ENCODE results near the gene CRIP1. TPM values are rescaled to one million over a fixed set of nuclear protein-coding genes. Genes with fewer than 3 reads are reported as not detected.

Gene CRIP1
- total and polyA plus RNA-seq, 2 experiments from 2014 or later, result 0.80 to 8.4 TPM

DNA sequence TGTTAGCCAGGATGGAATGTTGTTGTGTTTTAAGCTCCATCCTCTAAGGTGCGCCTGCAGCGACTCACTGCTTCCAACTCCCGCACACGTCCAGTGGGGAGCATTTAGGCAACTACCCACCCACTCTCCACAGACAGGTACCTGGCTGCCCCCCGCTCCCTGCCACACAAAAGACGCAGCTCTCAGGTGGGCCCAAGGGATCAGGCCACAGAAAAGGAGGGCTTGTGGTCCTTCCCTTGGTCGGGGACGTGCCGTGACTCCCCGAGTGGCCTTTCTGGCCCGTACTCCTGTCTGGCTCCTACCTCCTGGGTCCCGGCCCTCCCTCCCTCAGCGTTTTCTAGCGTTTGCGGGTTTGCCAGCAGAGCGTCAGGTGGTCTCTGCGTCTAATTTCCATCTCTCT lies 20.6 kb downstream of the CRIP1 start:
- H3K27me3 Mint-ChIP-seq (ENCODE audit: insufficient read depth, low read depth, poor library complexity), result peaks cover 2% of the 10 kb centered on the region
- DNase-seq (ENCODE audit: low spot score) (no peak), ATAC-seq (no peak)
- H3K4me1 ChIP-seq (ENCODE audit: insufficient read depth), result no peaks in the 10 kb centered on the region
- H3K9me3 Mint-ChIP-seq, result no peaks in the 10 kb centered on the region; the same call in none of the 3 replicates
- H3F3A ChIP-seq (replicated peaks; ENCODE audit: low read depth), result no peaks in the 10 kb centered on the region
- H3K27me3 ChIP-seq (ENCODE audit: insufficient read depth), result no peaks in the 10 kb centered on the region
- no peak overlapping the region for H3K4me2 ChIP-seq
- no peaks in the 10 kb centered on the region for H3K36me3 ChIP-seq (ENCODE audit: insufficient read depth)
- H2AFZ ChIP-seq, result no peak overlapping the region
- H3K27ac Mint-ChIP-seq, result no peak overlapping the region
- H3K4me1 Mint-ChIP-seq, result no peaks in the 10 kb centered on the region
- no peak overlapping the region for H3K4me3 ChIP-seq
- no peak overlapping the region for H3K27ac ChIP-seq (ENCODE audit: low read depth)
- H3K9me2 ChIP-seq (ENCODE audit: insufficient read depth), result no peaks in the 10 kb centered on the region
- no peaks in the 10 kb centered on the region; the same call in 2 of the 3 replicates for H3K36me3 Mint-ChIP-seq (ENCODE audit: low read depth)
- H4K20me1 ChIP-seq (replicated peaks; ENCODE audit: insufficient read depth), result no peaks in the 10 kb centered on the region
- H3K4me3 Mint-ChIP-seq, result no peak overlapping the region
- TF ChIP-seq POLR2AphosphoS5 (IDR thresholded peaks at IDR 0.05; ENCODE audit: low read depth) (no peak), CREB1 (CRISPR knock-in tag; IDR thresholded peaks at IDR 0.05; ENCODE audit: low read depth) (no peak), JUNB (IDR thresholded peaks at IDR 0.05; ENCODE audit: unreplicated experiment) (no peak), EZH2phosphoT487 (IDR thresholded peaks at IDR 0.05; ENCODE audit: unreplicated experiment) (no peak), ZNF114 (CRISPR knock-in tag; IDR thresholded peaks at IDR 0.05) (no peak), EZH2 (IDR thresholded peaks at IDR 0.05; ENCODE audit: low read depth, unreplicated experiment) (no peak), REST (IDR thresholded peaks at IDR 0.05; ENCODE audit: unreplicated experiment) (no peak), NANOG (IDR thresholded peaks at IDR 0.05; ENCODE audit: borderline replicate concordance) (no peak), STAT1 (IDR thresholded peaks at IDR 0.05; ENCODE audit: unreplicated experiment) (no peak), ZNF331 (CRISPR knock-in tag; IDR thresholded peaks at IDR 0.05; ENCODE audit: low read depth) (no peak)
- TF ChIP-seq, protein P1, sequence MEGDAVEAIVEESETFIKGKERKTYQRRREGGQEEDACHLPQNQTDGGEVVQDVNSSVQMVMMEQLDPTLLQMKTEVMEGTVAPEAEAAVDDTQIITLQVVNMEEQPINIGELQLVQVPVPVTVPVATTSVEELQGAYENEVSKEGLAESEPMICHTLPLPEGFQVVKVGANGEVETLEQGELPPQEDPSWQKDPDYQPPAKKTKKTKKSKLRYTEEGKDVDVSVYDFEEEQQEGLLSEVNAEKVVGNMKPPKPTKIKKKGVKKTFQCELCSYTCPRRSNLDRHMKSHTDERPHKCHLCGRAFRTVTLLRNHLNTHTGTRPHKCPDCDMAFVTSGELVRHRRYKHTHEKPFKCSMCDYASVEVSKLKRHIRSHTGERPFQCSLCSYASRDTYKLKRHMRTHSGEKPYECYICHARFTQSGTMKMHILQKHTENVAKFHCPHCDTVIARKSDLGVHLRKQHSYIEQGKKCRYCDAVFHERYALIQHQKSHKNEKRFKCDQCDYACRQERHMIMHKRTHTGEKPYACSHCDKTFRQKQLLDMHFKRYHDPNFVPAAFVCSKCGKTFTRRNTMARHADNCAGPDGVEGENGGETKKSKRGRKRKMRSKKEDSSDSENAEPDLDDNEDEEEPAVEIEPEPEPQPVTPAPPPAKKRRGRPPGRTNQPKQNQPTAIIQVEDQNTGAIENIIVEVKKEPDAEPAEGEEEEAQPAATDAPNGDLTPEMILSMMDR (conservative IDR thresholded peaks at IDR 0.05; ENCODE audit: low read depth in 2 of 2), result no peak
- TF ChIP-seq, protein P2, sequence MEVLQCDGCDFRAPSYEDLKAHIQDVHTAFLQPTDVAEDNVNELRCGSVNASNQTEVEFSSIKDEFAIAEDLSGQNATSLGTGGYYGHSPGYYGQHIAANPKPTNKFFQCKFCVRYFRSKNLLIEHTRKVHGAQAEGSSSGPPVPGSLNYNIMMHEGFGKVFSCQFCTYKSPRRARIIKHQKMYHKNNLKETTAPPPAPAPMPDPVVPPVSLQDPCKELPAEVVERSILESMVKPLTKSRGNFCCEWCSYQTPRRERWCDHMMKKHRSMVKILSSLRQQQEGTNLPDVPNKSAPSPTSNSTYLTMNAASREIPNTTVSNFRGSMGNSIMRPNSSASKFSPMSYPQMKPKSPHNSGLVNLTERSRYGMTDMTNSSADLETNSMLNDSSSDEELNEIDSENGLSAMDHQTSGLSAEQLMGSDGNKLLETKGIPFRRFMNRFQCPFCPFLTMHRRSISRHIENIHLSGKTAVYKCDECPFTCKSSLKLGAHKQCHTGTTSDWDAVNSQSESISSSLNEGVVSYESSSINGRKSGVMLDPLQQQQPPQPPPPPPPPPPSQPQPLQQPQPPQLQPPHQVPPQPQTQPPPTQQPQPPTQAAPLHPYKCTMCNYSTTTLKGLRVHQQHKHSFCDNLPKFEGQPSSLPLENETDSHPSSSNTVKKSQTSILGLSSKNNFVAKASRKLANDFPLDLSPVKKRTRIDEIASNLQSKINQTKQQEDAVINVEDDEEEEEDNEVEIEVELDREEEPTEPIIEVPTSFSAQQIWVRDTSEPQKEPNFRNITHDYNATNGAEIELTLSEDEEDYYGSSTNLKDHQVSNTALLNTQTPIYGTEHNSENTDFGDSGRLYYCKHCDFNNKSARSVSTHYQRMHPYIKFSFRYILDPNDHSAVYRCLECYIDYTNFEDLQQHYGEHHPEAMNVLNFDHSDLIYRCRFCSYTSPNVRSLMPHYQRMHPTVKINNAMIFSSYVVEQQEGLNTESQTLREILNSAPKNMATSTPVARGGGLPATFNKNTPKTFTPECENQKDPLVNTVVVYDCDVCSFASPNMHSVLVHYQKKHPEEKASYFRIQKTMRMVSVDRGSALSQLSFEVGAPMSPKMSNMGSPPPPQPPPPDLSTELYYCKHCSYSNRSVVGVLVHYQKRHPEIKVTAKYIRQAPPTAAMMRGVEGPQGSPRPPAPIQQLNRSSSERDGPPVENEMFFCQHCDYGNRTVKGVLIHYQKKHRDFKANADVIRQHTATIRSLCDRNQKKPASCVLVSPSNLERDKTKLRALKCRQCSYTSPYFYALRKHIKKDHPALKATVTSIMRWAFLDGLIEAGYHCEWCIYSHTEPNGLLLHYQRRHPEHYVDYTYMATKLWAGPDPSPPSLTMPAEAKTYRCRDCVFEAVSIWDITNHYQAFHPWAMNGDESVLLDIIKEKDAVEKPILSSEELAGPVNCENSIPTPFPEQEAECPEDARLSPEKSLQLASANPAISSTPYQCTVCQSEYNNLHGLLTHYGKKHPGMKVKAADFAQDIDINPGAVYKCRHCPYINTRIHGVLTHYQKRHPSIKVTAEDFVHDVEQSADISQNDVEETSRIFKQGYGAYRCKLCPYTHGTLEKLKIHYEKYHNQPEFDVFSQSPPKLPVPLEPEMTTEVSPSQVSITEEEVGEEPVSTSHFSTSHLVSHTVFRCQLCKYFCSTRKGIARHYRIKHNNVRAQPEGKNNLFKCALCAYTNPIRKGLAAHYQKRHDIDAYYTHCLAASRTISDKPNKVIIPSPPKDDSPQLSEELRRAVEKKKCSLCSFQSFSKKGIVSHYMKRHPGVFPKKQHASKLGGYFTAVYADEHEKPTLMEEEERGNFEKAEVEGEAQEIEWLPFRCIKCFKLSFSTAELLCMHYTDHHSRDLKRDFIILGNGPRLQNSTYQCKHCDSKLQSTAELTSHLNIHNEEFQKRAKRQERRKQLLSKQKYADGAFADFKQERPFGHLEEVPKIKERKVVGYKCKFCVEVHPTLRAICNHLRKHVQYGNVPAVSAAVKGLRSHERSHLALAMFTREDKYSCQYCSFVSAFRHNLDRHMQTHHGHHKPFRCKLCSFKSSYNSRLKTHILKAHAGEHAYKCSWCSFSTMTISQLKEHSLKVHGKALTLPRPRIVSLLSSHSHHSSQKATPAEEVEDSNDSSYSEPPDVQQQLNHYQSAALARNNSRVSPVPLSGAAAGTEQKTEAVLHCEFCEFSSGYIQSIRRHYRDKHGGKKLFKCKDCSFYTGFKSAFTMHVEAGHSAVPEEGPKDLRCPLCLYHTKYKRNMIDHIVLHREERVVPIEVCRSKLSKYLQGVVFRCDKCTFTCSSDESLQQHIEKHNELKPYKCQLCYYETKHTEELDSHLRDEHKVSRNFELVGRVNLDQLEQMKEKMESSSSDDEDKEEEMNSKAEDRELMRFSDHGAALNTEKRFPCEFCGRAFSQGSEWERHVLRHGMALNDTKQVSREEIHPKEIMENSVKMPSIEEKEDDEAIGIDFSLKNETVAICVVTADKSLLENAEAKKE (CRISPR knock-in tag; IDR thresholded peaks at IDR 0.05), result no peak
- TF ChIP-seq, protein P3, sequence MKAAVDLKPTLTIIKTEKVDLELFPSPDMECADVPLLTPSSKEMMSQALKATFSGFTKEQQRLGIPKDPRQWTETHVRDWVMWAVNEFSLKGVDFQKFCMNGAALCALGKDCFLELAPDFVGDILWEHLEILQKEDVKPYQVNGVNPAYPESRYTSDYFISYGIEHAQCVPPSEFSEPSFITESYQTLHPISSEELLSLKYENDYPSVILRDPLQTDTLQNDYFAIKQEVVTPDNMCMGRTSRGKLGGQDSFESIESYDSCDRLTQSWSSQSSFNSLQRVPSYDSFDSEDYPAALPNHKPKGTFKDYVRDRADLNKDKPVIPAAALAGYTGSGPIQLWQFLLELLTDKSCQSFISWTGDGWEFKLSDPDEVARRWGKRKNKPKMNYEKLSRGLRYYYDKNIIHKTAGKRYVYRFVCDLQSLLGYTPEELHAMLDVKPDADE (IDR thresholded peaks at IDR 0.05), result no peak
- H3K79me2 ChIP-seq (replicated peaks; ENCODE audit: insufficient read depth), result no peaks in the 10 kb centered on the region

Data from GM23338 (cell line).